AG08395 (cell line): ENCODE data around the gene RSRC1.
"Not testable (repeated sequence)": the region's sequence is repeated elsewhere in the genome, so short reads cannot be mapped to it uniquely, and the experiment has no call there.

Experiments used
- DNase-seq: peaks from one replicate; pipeline ENCODE4 v3.0.0; 2012; ENCODE audit warnings: mixed read lengths, low spot score

The RSRC1 gene

GRCh38 chr3:158228942-158229341 is 119.1 kb downstream of the RSRC1 start:
- DNase-seq, result not testable (repeated sequence)

GRCh38 chr3:158233791-158234190 is 123.9 kb downstream of the RSRC1 start:
- no peak for DNase-seq

GRCh38 chr3:158244274-158244673 is 134.4 kb downstream of the RSRC1 start:
- no peak for DNase-seq

- no peak for DNase-seq
Observed at GRCh38 chr3:158247288-158247687, 137.4 kb downstream of the RSRC1 start.

GRCh38 chr3:158248261-158248660 is 138.4 kb downstream of the RSRC1 start:
- no peak for DNase-seq

- no peak for DNase-seq
Observed at GRCh38 chr3:158249183-158249582, 139.3 kb downstream of the RSRC1 start.

- no peak for DNase-seq
Observed at GRCh38 chr3:158258619-158259018, 148.7 kb downstream of the RSRC1 start.

GRCh38 chr3:158260392-158260791 is 150.5 kb downstream of the RSRC1 start:
- DNase-seq, result no peak

- DNase-seq, result no peak
Observed at GRCh38 chr3:158261371-158261991, 151.6 kb downstream of the RSRC1 start.

GRCh38 chr3:158264894-158265293 is 155.0 kb downstream of the RSRC1 start:
- DNase-seq, result no peak

GRCh38 chr3:158267015-158267414 is 157.1 kb downstream of the RSRC1 start:
- DNase-seq, result no peak

- DNase-seq, result no peak
Observed at GRCh38 chr3:158269942-158270341, 160.1 kb downstream of the RSRC1 start.

- DNase-seq, result no peak
Observed at GRCh38 chr3:158272081-158272480, 162.2 kb downstream of the RSRC1 start.

- no peak for DNase-seq
Observed at GRCh38 chr3:158273656-158274055, 163.8 kb downstream of the RSRC1 start.

- DNase-seq, result no peak
Observed at GRCh38 chr3:158278187-158278586, 168.3 kb downstream of the RSRC1 start.

- no peak for DNase-seq
Observed at GRCh38 chr3:158279609-158280008, 169.7 kb downstream of the RSRC1 start.

GRCh38 chr3:158295771-158296170 is 185.9 kb downstream of the RSRC1 start:
- DNase-seq, result no peak

- no peak for DNase-seq
Observed at GRCh38 chr3:158297940-158298339, 188.1 kb downstream of the RSRC1 start.

- DNase-seq, result no peak
Observed at GRCh38 chr3:158308236-158308928, 198.5 kb downstream of the RSRC1 start.

GRCh38 chr3:158312560-158313141 is 202.8 kb downstream of the RSRC1 start:
- DNase-seq, result no peak

- DNase-seq, result peak; percentile 3
Observed at GRCh38 chr3:158313338-158313927, 203.5 kb downstream of the RSRC1 start.

GRCh38 chr3:158314426-158315357 is 204.8 kb downstream of the RSRC1 start:
- DNase-seq, result no peak
